ENCODE measurements around the gene R3HDM2.

The R3HDM2 gene

DNA sequence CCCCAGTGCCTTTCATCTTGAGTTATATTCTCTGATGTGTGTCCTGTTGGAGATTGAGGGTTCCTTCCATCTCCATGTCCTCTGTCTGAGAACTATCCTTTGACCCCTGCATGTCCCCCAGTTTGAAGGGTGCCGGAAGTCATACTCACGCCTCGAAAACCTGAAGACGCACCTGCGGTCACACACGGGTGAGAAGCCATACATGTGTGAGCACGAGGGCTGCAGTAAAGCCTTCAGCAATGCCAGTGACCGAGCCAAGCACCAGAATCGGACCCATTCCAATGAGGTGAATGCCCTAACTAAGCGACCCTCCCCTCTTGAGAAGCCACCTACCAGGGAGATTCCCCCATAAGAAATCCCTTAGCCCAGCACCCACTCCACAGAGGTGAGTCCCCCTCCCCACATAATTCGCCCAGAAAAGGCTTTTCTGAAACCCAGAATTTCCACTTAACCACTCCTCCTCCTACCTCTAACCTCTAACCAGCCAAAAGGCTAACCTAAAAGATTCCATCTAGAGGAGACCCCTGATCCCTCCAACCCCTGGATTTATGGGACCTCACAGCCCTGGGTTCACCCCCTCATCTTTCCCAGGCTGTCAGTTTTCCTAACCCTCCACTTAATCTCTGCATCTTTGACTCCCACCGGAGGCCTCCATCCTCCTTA, 36.5 kb upstream of the R3HDM2 start:
- DNase-seq (ENCODE audit: low read depth in 2 of 2), result no peak

DNA sequence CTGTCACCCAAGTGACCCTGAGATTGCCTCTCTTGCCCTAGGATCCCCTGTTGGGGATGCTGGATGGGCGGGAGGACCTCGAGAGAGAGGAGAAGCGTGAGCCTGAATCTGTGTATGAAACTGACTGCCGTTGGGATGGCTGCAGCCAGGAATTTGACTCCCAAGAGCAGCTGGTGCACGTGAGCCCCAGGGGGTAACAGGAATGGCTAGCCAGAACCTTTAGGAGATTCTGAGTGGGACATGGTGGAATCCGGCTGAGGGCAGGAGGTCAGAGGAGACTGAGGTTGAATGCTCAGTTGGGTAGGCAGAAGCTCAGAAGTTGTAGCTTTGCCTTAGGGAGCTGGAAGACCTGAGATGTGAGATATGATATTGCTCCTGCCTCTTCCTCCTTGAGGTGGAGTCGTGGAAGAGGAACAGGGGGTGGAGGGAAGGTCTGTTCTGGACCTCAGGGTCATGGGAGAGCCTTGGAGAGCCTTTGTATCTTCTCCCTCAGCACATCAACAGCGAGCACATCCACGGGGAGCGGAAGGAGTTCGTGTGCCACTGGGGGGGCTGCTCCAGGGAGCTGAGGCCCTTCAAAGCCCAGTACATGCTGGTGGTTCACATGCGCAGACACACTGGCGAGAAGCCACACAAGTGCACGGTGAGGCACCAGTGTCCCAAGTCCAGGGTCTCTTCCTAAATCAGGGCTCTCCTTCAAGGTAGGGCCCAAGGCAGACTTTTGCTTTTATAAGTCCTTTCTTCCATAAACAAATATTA, 35.1 kb upstream of the R3HDM2 start:
- DNase-seq (ENCODE audit: low read depth in 2 of 2), result no peak

DNA sequence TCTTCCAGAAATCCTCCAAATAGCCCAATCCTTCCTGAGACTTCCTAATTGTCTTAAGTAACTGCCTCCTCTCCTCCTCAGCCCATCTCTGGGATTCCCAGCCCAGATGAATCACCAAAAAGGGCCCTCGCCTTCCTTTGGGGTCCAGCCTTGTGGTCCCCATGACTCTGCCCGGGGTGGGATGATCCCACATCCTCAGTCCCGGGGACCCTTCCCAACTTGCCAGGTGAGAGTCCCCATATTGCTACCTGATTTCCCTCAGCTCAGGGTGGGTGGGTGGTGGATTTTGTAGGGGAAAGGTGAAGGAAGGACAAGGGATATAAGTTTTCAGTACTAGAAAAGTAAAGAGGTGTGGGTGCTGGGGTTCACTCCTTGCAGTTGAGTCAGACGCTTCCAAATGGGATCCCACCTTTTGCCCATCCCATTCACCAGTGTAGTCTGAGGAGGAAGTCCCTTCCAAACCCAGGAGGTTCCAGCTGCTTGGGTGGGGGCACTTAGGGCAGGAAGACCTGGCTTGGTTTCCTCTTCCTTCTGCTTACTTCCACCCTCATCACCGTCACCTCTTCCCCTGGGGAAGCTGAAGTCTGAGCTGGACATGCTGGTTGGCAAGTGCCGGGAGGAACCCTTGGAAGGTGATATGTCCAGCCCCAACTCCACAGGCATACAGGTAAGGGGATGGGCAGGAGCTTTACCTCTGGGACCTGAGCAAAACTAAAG, 34.3 kb upstream of the R3HDM2 start:
- no peak for DNase-seq (ENCODE audit: low read depth in 2 of 2)

DNA sequence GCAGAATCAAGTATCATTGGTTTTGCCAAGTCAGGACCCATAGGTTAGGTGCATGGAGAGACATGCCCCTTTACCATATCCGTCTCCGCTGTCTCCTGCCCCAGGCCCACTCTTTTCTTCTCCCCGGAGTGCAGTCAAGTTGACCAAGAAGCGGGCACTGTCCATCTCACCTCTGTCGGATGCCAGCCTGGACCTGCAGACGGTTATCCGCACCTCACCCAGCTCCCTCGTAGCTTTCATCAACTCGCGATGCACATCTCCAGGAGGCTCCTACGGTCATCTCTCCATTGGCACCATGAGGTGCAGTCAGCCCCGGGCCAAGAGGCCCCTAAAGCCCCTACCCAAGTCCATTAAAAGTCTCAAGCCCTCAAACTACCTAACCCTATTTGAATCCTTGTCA, 33.7 kb upstream of the R3HDM2 start:
- DNase-seq (ENCODE audit: low read depth in 2 of 2), result no peak

DNA sequence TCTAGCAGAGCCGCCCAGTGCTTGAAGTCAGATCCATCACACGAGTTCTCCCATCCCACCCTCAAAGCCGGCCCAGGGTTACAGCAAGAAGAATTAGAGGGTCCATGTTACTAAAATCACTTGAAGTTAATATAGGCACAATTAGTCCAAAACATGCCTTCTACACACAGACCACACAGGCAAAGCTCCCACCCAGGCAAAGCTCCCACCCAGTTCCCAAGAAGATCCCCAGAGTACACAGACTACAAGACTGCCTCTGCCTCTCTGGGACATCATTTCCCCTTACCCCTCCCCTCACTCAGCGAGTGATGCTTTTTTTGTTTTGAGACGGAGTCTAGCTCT, 32.0 kb upstream of the R3HDM2 start:
- DNase-seq (ENCODE audit: low read depth in 2 of 2), result no peak

DNA sequence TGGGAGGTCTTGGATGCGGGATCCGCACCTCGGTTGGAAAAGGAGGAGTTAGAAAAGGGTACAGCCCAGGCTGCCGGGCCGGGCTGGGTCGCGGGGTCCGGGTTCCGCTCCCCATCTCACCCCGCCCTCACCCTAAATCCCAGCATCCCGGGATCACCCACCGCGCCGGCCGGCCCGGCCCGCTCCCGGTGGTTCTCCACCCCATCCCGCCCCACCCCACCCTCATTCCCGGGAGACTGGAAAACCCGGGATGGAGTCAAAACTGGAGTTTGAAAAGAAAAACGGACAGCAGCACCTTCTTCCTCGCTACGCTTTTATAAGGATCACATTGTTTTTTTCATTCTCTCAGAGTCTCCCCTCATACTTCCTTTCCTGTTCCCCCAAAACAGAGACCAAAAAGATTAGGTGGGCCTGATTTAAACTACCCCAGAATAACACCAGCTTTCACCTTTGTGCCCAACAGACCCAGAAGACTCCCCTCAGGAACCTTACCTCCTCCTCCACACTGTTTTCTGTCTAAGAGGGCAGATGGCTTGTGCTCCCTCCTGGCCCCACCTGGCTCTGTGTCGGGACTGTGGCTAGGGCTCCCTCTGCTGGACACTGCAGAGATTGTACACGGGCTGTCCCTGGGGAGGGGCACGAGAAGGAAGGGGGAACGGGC, 31.5 kb upstream of the R3HDM2 start:
- DNase-seq (ENCODE audit: low read depth in 2 of 2), result peak; percentile 87 to 89

DNA sequence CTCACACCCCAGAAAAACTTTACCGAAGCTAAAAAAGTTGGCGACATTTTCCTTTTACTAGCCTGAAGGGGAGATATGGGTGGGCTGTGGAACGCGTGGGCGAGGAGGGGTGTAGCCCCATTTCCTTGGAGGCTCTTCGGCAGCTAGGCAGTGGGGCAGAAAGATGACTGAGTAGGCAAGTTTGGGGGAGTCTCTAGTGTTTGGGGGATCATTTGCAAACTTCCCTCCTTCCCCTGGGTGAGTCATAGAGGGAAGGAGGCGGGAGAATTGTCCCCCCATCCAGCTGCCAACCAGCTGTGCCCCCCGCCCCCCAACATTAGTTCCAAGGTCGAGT, 31.0 kb upstream of the R3HDM2 start:
- DNase-seq (ENCODE audit: low read depth in 2 of 2), result no peak

DNA sequence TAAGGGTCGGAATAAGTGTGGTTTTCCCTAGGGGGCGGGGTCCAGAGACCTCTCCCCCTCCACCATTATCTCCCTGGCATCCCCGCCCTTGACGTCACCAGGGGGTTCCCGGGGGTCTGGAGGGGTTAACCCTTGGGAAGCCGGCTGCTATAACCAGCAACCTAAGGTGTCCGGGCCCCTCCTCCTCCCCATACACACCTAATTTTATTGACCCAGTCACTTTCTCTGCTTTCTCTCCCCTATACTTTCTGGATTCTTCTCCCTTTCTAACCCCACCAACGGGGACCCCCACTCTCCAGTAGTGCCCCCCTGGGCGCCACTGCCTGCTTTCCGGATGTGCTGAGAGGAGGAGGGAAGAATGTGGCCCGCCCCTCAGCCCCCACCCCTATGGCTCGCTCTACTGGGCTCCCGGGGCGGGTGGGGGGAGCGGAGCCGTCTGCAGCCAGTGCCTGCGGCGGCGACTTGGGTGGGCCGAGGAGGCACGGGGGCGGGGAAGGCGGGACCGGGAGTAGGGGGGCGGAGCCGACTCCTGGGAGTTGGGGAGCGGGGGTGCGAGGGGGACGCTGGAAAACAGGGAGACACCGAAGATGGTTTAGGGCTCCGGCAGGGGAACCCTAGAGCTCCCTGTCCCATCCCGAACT, 30.6 kb upstream of the R3HDM2 start:
- no peak for DNase-seq (ENCODE audit: low read depth in 2 of 2)

DNA sequence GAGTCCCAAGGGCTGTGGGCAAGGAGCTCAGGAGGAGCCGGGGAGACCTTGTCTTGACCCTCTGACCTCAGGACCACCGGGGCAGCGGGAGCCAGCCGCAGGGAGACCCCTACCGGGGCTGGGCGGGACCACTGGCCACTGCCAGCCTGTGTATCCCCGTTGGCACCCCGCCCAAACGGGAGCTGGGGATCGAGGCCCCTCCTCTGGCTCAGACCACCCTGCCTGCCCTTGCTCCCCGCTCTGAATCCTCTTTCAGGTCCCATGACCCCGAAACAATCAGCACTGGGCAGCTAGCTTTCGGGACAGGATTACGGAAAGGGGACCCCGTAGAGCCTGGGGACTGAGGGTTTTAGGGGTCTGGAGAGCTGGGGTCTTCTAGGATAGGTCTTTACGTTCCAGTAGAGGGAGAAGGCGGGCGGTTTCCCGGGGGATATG, 30.0 kb upstream of the R3HDM2 start:
- no peak for DNase-seq (ENCODE audit: low read depth in 2 of 2)

DNA sequence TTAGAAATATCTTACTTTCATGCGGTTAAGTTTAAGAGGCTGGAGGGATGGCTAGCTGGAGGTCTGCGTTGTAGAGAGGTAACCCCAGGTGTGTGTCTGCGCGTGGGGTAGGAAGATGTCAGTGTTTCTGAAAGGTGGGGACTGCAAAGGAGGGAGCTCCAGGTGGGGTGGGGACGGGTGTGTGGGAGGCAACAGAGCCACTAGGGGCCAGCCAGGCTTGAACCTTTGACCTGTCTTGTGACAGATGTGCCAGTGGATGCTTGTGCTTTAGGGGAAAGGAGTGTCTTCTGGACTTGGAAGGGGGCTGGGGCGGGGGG, 29.6 kb upstream of the R3HDM2 start:
- no peak for DNase-seq (ENCODE audit: low read depth in 2 of 2)

DNA sequence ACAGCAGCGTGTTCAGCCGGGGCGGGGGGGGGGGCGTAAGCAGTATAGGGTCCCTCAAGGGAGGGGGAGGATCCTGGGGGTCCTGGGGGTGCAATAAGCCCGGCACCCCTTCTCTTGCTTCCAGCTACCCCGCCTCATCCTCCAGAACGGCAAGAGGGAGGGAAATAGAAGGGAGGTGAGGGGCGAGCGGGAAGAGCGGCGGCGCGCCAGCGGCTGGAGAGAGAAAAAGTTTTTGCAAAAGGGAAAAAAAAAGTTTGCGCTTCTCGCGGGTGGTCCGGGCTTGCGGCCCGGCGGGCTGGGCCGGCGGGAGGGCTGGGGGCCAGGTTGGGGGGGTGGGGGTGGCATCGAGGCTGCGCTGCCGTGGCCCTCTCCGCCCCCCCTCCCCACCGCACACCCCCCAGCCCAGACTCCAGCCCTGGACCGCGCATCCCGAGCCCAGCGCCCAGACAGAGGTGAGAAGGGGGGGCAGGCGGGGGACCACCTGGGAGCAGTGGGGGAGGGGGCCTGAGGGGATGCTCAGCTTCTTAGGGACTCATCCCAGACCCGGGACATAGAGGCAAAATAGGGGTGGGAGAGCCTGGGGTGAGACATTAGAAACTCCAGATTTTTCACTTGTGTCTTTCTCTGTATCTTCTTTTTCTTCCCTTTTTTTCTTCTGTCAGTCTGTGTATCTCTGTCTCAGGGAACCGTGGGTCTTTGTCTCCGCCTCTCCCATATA, 29.1 kb upstream of the R3HDM2 start, which contains the start of gene GLI1:
GLI1 (plus strand) TSS at position 36 of the 718 bp plus-strand sequence. CDS start 3,907 bp downstream, outside the sequence.
- DNase-seq (ENCODE audit: low read depth in 2 of 2), result no peak

DNA sequence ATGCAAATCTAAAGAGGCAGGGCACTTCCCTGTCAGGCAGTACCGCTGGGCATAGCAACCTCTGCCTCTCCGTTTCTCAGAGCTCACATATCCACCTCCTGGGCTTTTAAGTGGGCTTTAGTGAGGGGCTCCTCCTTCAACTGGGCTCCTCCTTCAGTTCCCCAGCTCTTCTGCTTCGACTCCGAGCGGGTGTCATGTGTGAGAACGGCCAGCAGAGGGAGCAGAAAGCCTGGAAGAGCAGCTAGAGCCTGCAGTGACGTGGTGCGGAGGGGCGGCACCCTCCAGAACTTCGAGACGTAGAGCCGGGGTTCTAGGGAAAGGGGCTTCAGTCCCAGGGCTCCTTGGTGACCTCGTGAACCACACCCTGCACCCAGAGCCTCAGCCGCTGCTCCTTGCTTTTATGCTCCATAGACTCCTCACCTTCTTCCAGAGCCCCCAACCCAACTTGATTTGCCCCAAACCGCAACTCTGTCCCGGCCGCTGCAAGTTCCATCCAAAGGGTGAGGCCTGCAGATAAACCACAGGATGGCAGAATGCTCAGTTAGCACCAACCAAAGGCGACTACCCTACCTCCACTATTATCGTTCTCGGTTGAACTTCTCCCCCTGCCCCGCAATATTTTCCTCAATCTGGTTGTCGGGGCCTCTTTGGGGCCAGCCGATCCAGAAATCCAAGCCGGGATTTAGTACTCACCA, 28.4 kb upstream of the R3HDM2 start:
- peak; percentile 90 to 95 for DNase-seq (ENCODE audit: low read depth in 2 of 2)

DNA sequence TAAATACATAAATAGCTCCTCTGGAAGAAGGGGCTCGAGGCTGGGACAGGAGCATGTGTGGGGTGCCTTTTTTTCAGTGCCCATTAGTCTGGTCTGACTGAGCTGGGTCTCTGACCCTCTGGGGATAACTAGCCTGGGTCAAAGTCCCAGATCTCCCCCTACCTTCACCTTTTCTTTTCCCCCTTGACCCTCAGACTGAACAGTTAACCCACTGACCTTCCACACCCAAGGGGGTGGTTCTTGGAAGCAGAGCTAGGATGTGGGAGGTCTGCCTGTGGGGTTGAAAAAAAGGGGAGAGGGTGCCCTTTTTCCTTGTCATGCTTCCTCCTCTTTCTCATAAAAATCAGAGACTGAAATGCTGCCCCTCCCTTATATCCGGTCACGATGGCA, 27.8 kb upstream of the R3HDM2 start:
- DNase-seq (ENCODE audit: low read depth in 2 of 2), result no peak

DNA sequence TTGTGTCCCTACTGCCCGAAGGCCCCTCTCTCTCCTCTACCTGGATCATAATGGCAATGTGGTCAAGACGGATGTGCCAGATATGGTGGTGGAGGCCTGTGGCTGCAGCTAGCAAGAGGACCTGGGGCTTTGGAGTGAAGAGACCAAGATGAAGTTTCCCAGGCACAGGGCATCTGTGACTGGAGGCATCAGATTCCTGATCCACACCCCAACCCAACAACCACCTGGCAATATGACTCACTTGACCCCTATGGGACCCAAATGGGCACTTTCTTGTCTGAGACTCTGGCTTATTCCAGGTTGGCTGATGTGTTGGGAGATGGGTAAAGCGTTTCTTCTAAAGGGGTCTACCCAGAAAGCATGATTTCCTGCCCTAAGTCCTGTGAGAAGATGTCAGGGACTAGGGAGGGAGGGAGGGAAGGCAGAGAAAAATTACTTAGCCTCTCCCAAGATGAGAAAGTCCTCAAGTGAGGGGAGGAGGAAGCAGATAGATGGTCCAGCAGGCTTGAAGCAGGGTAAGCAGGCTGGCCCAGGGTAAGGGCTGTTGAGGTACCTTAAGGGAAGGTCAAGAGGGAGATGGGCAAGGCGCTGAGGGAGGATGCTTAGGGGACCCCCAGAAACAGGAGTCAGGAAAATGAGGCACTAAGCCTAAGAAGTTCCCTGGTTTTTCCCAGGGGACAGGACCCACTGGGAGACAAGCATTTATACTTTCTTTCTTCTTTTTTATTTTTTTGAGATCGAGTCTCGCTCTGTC, 26.1 kb upstream of the R3HDM2 start:
- DNase-seq (ENCODE audit: low read depth in 2 of 2), result no peak

DNA sequence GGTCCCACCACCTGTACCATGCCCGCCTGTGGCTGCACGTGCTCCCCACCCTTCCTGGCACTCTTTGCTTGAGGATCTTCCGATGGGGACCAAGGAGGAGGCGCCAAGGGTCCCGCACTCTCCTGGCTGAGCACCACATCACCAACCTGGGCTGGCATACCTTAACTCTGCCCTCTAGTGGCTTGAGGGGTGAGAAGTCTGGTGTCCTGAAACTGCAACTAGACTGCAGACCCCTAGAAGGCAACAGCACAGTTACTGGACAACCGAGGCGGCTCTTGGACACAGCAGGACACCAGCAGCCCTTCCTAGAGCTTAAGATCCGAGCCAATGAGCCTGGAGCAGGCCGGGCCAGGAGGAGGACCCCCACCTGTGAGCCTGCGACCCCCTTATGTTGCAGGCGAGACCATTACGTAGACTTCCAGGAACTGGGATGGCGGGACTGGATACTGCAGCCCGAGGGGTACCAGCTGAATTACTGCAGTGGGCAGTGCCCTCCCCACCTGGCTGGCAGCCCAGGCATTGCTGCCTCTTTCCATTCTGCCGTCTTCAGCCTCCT, 25.4 kb upstream of the R3HDM2 start:
- DNase-seq (ENCODE audit: low read depth in 2 of 2), result no peak

DNA sequence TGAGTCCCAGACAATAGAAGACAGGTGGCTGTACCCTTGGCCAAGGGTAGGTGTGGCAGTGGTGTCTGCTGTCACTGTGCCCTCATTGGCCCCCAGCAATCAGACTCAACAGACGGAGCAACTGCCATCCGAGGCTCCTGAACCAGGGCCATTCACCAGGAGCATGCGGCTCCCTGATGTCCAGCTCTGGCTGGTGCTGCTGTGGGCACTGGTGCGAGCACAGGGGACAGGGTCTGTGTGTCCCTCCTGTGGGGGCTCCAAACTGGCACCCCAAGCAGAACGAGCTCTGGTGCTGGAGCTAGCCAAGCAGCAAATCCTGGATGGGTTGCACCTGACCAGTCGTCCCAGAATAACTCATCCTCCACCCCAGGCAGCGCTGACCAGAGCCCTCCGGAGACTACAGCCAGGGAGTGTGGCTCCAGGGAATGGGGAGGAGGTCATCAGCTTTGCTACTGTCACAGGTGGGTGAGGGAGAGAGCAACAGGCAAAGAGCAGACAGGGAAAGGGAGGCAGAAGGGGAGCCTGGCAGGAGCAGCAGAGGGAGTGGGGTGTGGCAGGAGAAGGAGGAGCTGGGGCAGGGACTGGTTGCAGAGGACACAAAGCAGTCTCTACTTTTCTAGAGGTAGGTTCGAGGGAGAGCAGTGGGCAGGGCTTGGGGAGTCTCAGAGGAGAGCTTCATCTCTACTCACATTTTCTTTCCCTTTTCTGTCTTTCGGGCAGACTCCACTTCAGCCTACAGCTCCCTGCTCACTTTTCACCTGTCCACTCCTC, 24.7 kb upstream of the R3HDM2 start:
- no peak for DNase-seq (ENCODE audit: low read depth in 2 of 2)

DNA sequence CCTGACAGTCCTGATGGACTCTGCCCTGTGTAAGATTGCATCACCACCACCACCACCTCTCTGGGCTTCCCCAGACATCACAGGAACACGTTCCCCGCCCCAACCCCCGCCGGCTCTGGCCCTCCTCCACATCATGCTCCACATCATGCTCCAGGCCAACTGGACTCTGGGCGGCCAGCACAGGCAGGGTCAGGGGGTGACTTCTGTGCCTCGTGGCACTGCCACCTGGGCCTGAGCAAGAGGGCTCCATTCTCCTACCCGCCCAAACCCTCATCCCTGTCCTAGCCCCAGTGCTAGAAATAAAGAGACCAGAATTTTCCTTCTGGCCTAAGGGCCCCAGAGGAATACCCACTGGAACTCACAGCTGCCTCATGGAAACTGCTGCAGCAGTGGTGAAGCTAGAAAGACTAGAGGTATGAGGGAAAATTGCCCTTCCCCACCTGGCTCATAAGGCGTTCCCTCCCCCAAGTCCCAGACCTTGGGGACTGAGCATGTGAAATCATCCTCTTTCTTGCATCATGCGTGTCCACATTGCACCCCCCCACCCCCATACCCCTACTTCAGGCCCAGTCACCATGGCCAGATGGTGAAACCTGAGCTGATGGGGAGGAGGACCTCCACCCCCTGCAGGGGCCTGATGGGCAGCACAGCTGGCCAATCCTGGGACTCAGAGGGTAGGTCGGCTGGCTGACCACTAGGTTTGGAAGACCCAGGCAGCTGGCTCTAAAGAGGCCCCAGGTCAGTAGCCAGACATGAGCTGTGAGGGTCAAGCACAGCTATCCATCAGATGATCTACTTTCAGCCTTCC, 23.9 kb upstream of the R3HDM2 start, which contains the start of gene INHBE:
INHBE (plus strand) TSS at position 742 of the 808 bp plus-strand sequence. CDS start 230 bp downstream, outside the sequence.
- DNase-seq (ENCODE audit: low read depth in 2 of 2), result no peak

DNA sequence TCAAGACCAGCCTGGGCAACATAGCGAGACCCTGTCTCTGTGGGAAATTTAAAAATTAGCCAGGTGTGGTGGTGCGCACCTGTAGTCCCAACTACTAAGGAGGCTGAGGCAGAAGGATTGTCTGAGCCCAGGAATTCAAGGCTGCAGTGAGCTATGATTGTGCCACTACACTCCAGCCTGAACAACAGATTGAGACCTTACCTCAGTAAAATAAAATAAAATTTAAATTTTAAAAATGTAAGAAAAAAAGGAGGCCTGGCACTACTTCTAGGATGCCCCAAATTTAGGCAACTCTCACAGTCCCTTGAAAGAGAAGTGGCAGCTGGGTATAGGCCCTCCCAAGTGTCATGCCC, 23.3 kb upstream of the R3HDM2 start:
- no peak for DNase-seq (ENCODE audit: low read depth in 2 of 2)

All from activated CD4-positive, alpha-beta T cell treated with anti-CD3 and anti-CD28 coated beads for 24 hours (primary cell).